SW480 (cell line): ENCODE data around the gene ENAM.
"Not testable (repeated sequence)": the region's sequence is repeated elsewhere in the genome, so short reads cannot be mapped to it uniquely, and the experiment has no call there.

ENCODE experiments used
- DNase-seq: peaks from one replicate; pipeline ENCODE4 v3.0.0-alpha.2; 2016; ENCODE audit warnings: low spot score

ENAM gene

GRCh38 chr4:70629469-70630090 is 1.0 kb downstream of the ENAM start:
- DNase-seq: no peak

GRCh38 chr4:70630162-70630561 is 1.6 kb downstream of the ENAM start:
- no peak for DNase-seq

GRCh38 chr4:70632028-70632427 is 3.5 kb downstream of the ENAM start:
- DNase-seq: peak; percentile 34

GRCh38 chr4:70634482-70634881 is 5.9 kb downstream of the ENAM start:
- no peak for DNase-seq

- no peak for DNase-seq
Observed at GRCh38 chr4:70637239-70637913, 8.8 kb downstream of the ENAM start.

- no peak for DNase-seq
Observed at GRCh38 chr4:70640192-70640591, 11.6 kb downstream of the ENAM start.

GRCh38 chr4:70650741-70651140 is 22.2 kb downstream of the ENAM start:
- DNase-seq: not testable (repeated sequence)

GRCh38 chr4:70651864-70652506 is 23.4 kb downstream of the ENAM start:
- DNase-seq: peak; percentile 37

- no peak for DNase-seq
Observed at GRCh38 chr4:70654605-70655011, 26.1 kb downstream of the ENAM start.

GRCh38 chr4:70657326-70657725 is 28.8 kb downstream of the ENAM start:
- no peak for DNase-seq

GRCh38 chr4:70658418-70658817 is 29.9 kb downstream of the ENAM start:
- no peak for DNase-seq

- no peak for DNase-seq
Observed at GRCh38 chr4:70660106-70660505, 31.6 kb downstream of the ENAM start.

GRCh38 chr4:70661309-70661922 is 32.9 kb downstream of the ENAM start:
- not testable (repeated sequence) for DNase-seq

- DNase-seq: no peak
Observed at GRCh38 chr4:70666369-70666768, 37.8 kb downstream of the ENAM start, which contains the start of gene JCHAIN. JCHAIN (minus strand) TSS chr4:70666508; CDS start chr4:70666490, 18 bp downstream.

- DNase-seq: no peak
Observed at GRCh38 chr4:70667740-70668535, 39.4 kb downstream of the ENAM start.

GRCh38 chr4:70670332-70671014 is 41.9 kb downstream of the ENAM start:
- no peak for DNase-seq

GRCh38 chr4:70671091-70671490 is 42.5 kb downstream of the ENAM start:
- no peak for DNase-seq

- no peak for DNase-seq
Observed at GRCh38 chr4:70674191-70674590, 45.6 kb downstream of the ENAM start.

- DNase-seq: no peak
Observed at GRCh38 chr4:70674731-70675130, 46.2 kb downstream of the ENAM start.

- no peak for DNase-seq
Observed at GRCh38 chr4:70676554-70677090, 48.1 kb downstream of the ENAM start.

GRCh38 chr4:70678383-70678999 is 49.9 kb downstream of the ENAM start:
- DNase-seq: peak; percentile 66
